Measurements from ENCODE around the gene ADA.

The ADA gene

DNA sequence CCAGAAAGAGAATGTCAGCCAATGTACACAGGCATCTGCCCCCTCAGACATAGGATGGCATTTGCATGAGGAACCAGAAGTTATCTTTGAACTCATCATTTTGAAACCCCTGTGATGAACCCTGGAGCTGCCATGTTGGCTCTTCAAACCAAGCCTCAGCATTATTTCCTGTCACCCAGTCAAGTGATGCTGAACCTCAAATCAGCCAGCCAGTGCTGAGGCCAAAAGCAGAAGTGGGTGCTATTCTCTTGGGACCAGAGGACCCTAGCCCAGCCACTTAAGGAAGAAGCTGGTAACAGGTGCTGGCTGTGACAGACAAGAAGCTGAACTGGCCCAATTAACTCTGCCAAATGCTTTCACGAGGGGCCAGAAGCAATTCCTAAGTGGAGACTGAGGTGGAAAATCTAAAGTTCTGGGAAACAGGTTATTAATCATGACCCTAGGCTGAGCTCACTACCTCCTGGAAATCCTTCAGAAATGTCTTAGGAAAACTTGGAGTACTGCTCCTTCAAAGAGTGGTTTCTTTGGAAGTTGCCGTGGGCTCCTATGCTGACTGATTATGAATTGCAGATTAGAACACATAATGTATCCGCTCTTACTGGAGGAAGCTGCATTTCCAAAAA lies 65.1 kb downstream of the ADA start:
- Histone ChIP-seq H3K27ac (ENCODE audit: low read length) (peak overlapping the region; percentile 42), H3K36me3 (ENCODE audit: control insufficient read depth in 1 of 2, insufficient read depth in 2 of 2, low read length in 2 of 2) (peaks cover 10 to 15% of the 10 kb centered on the region in 2 donors), H3K27me3 (ENCODE audit: low read depth, low read length) (no peaks in the 10 kb centered on the region), H3K4me1 (ENCODE audit: control insufficient read depth in 1 of 2, insufficient read depth in 2 of 2, low read length in 2 of 2) (peaks cover 4 to 48% of the 10 kb centered on the region in 2 donors), H3K4me3 (ENCODE audit: low read depth in 1 of 2, low read length in 2 of 2) (peak overlapping the region in 1 of 2 donors; percentile 60), H3K9me3 (ENCODE audit: control insufficient read depth in 1 of 2, low read length in 2 of 2) (no peaks in the 10 kb centered on the region)

DNA sequence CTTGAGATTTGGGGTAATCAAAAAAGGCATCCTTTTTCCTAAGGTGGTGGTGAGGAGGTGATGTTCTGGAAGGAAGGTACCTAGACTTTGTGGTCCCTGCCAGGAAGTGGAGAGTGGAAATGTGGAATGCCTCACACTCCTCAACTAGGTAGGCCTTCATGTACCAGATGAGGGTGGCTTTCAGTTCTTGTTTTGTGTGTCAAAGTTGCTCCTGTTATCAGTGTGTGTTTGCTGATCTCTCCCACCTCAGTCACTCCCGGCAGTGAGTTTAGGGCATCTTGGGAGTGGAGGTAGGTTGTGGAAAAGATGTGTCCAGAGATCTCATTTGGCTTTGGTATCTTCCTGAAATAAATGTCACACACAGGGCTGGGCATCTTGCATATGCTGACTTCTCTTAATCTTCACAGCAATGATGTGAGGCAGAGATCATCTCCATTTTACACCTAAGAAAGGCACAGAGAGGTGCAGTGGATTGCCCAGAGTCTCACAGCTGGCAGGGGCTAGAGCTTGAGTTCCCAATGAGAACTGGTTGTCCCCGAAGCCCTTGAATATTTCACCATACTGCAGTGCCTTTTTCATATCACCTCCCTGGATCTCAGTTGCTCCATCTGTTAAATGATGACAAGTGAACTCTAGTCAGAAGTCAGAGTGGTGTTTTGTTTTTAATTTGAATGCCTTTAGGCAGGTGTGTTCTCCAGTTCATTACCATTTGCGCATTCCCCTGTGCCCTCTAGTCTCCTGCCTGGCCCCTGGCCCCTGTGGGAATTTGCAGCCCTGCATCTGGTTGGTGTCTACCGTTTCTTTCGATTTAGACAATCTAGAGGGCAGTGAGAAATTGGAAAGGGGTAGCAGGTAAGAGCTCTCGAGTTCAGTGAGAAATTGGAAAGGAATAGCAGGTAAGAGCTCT lies 66.2 kb downstream of the ADA start:
- Histone ChIP-seq H3K4me1 (ENCODE audit: control insufficient read depth in 1 of 2, insufficient read depth in 2 of 2, low read length in 2 of 2) (peaks cover 5 to 55% of the 10 kb centered on the region in 2 donors), H3K36me3 (ENCODE audit: control insufficient read depth in 1 of 2, insufficient read depth in 2 of 2, low read length in 2 of 2) (peaks cover 2 to 7% of the 10 kb centered on the region in 2 donors), H3K27me3 (ENCODE audit: low read depth, low read length) (no peaks in the 10 kb centered on the region), H3K4me3 (ENCODE audit: low read depth in 1 of 2, low read length in 2 of 2) (peak overlapping the region; percentile 28 to 60), H3K9me3 (ENCODE audit: control insufficient read depth in 1 of 2, low read length in 2 of 2) (no peaks in the 10 kb centered on the region), H3K27ac (ENCODE audit: low read length) (peak overlapping the region; percentile 42)

DNA sequence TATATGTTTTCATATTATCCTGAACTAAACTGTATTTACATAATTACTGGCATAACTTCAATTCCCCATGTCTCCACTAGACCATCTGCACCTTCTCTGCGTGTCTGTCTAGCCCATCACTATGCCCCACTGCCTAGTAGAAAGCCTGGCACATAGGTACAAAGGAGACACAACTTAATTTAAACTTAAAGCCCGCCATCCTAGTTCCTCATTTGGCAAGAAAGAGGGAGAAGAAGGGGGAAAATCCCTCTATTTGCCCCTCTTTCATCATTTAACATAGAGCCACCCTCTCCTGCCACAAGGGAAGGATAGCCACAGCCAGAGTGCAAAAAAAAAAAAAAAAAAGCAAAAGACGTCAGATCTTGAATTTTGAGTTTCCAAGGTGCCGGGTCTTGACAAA lies 67.3 kb downstream of the ADA start:
- H3K4me1 ChIP-seq (ENCODE audit: control insufficient read depth in 1 of 2, insufficient read depth in 2 of 2, low read length in 2 of 2) = peaks cover 5 to 53% of the 10 kb centered on the region in 2 donors
- no peaks in the 10 kb centered on the region for H3K36me3 ChIP-seq (ENCODE audit: control insufficient read depth in 1 of 2, insufficient read depth in 2 of 2, low read length in 2 of 2)
- H3K9me3 ChIP-seq (ENCODE audit: control insufficient read depth in 1 of 2, low read length in 2 of 2) = no peaks in the 10 kb centered on the region
- no peaks in the 10 kb centered on the region for H3K27me3 ChIP-seq (ENCODE audit: low read depth, low read length)
- H3K27ac ChIP-seq (ENCODE audit: low read length) = peak overlapping the region; percentile 78
- H3K4me3 ChIP-seq (ENCODE audit: low read depth in 1 of 2, low read length in 2 of 2) = peak overlapping the region; percentile 60 to 62

DNA sequence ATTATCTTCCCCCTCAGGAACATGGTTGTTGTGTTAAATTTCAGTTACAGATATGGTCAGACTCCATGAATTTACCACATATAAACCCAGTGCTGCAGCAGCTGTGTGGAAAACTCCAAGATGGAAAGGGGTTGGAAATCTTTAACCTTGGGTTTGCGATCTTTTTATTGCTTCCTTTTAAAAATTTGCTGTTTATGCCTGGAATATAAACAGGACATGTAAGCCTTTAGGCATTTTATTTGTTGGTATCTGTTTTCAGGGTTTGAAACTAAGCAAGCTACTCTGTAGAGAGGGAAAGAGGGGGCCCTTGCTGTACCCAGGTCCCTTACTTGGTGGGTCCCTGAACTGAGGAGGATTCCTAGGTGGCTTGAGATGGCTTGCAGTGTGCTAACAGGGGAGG lies 68.3 kb downstream of the ADA start:
- no peaks in the 10 kb centered on the region for H3K36me3 ChIP-seq (ENCODE audit: control insufficient read depth in 1 of 2, insufficient read depth in 2 of 2, low read length in 2 of 2)
- H3K27ac ChIP-seq (ENCODE audit: low read length) = peak overlapping the region; percentile 78
- peak overlapping the region; percentile 60 to 62 for H3K4me3 ChIP-seq (ENCODE audit: low read depth in 1 of 2, low read length in 2 of 2)
- H3K27me3 ChIP-seq (ENCODE audit: low read depth, low read length) = no peaks in the 10 kb centered on the region
- H3K4me1 ChIP-seq (ENCODE audit: control insufficient read depth in 1 of 2, insufficient read depth in 2 of 2, low read length in 2 of 2) = peaks cover 5 to 59% of the 10 kb centered on the region in 2 donors
- no peaks in the 10 kb centered on the region for H3K9me3 ChIP-seq (ENCODE audit: control insufficient read depth in 1 of 2, low read length in 2 of 2)

DNA sequence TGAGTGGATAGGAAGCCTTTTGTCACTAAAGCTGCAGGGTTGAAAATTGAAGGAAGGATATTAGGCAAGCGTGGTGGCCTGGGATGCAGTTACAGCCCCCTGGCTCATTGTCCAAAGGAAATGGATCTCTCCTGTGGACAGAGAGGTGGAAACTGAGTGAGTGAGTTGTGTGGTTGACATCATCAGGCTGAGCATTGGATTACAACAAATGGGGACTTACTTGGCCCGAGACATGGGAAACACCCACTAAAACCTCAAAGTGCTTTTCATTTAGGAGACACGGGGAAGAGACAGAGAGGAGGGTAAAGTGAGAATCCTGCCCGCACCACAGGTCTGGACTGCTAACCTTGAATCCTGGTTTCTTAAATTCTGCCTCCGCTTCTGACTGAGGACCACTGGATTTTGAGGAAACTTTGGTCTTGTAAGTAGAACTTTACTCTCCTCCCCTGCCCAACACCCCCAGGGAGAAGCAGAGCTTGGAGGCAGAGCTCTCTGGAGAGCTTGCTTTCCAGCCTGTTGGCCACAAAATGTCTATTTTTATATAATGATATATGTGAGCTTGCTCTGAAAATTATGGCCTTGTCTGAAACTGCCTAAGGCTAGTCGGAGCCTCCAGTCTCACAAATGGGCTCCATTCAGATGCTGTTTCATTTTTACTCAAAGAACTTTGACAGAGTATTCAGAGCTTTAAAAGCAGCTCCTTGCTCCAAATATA lies 69.0 kb downstream of the ADA start, which contains the start of gene PKIG:
TSS of gene PKIG (plus strand) at position 269 of the 715 bp plus-strand sequence. CDS start 31,978 bp downstream, outside the sequence.
- peak within 1 kb of the TSS; percentile 78 for H3K27ac ChIP-seq (ENCODE audit: low read length)
- peaks cover 5 to 52% of the 10 kb centered on the region in 2 donors for H3K4me1 ChIP-seq (ENCODE audit: control insufficient read depth in 1 of 2, insufficient read depth in 2 of 2, low read length in 2 of 2)
- no peaks in the 10 kb centered on the region for H3K36me3 ChIP-seq (ENCODE audit: control insufficient read depth in 1 of 2, insufficient read depth in 2 of 2, low read length in 2 of 2)
- H3K9me3 ChIP-seq (ENCODE audit: control insufficient read depth in 1 of 2, low read length in 2 of 2) = no peaks in the 10 kb centered on the region
- H3K4me3 ChIP-seq (ENCODE audit: low read depth in 1 of 2, low read length in 2 of 2) = peak within 1 kb of the TSS; percentile 60 to 62
- H3K27me3 ChIP-seq (ENCODE audit: low read depth, low read length) = no peaks in the 10 kb centered on the region

DNA sequence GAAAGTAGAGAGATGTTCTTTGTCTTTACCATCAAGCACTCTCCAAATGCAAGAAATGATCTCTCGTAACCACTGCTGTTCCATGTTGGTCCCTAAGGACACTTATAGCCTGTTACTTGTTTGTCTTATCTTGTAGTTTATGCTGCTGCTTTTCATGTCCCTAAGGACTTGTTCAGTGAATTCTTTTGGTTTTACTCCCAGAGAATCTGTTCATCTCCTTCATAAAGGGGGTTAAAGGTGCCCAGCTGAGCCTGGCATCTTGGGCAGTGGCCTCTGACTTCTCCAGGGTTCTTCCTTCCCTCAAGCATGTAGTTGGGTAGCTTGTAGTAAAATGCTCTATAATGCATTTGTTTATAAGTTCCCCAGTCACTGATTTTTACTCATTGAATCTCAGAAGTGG lies 70.0 kb downstream of the ADA start:
- H3K27ac ChIP-seq (ENCODE audit: low read length) = peak overlapping the region; percentile 78
- peaks cover 5 to 46% of the 10 kb centered on the region in 2 donors for H3K4me1 ChIP-seq (ENCODE audit: control insufficient read depth in 1 of 2, insufficient read depth in 2 of 2, low read length in 2 of 2)
- no peaks in the 10 kb centered on the region for H3K9me3 ChIP-seq (ENCODE audit: control insufficient read depth in 1 of 2, low read length in 2 of 2)
- H3K36me3 ChIP-seq (ENCODE audit: control insufficient read depth in 1 of 2, insufficient read depth in 2 of 2, low read length in 2 of 2) = no peaks in the 10 kb centered on the region
- no peaks in the 10 kb centered on the region for H3K27me3 ChIP-seq (ENCODE audit: low read depth, low read length)
- H3K4me3 ChIP-seq (ENCODE audit: low read depth in 1 of 2, low read length in 2 of 2) = peak overlapping the region in 1 of 2 donors; percentile 60

DNA sequence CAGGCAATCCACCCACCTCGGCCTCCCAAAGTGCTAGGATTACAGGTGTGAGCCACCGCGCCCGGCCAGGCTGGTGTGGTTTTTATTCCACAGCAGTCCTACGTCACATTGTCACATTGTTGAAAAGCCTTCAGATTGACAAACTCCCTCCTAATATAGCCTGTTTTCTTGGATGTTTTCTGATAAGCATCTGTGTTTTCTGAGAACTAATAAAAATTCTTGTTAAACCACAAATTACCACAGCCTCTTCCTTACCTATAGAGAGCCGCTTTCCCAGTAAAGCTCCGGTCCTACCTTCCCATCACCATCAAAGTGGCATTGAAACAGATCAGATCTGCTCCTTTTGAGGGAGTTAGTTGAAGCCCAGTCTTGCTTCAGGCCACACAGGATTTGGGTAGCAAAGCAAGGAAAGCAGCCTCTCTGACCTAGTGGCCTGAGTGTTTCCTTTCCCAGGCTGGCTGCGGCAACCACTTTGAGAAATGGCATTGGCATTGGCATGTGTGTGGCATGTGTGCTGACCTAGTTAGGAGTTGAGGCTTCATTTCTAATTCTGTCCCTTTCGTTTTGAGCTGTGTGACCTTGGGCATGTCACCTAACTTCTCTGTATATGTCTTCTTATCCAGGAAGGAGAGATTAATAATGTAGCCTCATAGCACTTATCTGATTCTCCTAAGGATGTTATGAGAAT lies 70.8 kb downstream of the ADA start:
- Histone ChIP-seq H3K4me1 (ENCODE audit: control insufficient read depth in 1 of 2, insufficient read depth in 2 of 2, low read length in 2 of 2) (peaks cover 5 to 40% of the 10 kb centered on the region in 2 donors), H3K9me3 (ENCODE audit: control insufficient read depth in 1 of 2, low read length in 2 of 2) (no peaks in the 10 kb centered on the region), H3K27me3 (ENCODE audit: low read depth, low read length) (no peaks in the 10 kb centered on the region), H3K36me3 (ENCODE audit: control insufficient read depth in 1 of 2, insufficient read depth in 2 of 2, low read length in 2 of 2) (no peaks in the 10 kb centered on the region), H3K4me3 (ENCODE audit: low read depth in 1 of 2, low read length in 2 of 2) (peak overlapping the region in 1 of 2 donors; percentile 6), H3K27ac (ENCODE audit: low read length) (peak overlapping the region; percentile 46)

DNA sequence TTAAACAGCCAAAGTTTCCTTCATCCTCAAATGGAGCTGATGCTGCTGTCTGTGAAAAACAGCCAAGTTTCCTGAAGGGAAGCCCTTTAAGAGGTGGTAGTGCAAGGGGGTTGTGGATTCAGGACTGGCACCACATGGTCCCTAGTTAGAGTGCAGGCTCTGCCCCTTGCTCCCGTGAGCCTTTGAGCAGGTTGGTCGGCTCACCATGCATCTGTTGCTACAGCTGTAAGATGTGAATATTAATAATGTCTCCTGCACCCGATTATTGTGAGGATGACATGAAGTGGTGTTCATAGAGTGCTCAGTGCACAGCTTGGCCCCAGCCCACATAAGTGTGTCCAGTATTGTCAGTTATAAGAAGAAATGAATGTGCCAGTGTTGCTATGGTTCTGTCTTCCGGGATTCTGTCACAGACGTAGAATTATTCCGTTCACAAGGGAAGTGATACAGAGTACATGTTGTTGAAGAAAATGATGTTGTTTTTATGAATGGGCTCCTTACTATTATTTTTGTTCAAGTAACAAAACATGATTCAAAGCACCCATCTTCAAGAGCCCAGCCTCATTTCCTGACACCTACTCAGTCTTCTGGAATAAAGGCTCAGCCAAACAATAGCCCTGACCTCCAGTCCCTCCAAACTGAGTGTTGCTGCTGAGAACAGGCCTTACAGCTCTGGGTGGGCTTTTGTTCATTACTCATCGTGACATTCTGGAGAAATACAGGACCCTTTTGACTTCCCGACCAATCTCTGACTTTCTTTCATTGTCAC lies 72.0 kb downstream of the ADA start:
- Histone ChIP-seq H3K27ac (ENCODE audit: low read length) (peak overlapping the region; percentile 67), H3K36me3 (ENCODE audit: control insufficient read depth in 1 of 2, insufficient read depth in 2 of 2, low read length in 2 of 2) (no peaks in the 10 kb centered on the region), H3K4me1 (ENCODE audit: control insufficient read depth in 1 of 2, insufficient read depth in 2 of 2, low read length in 2 of 2) (peaks cover 5 to 29% of the 10 kb centered on the region in 2 donors), H3K4me3 (ENCODE audit: low read depth in 1 of 2, low read length in 2 of 2) (no peak overlapping the region), H3K9me3 (ENCODE audit: control insufficient read depth in 1 of 2, low read length in 2 of 2) (no peaks in the 10 kb centered on the region), H3K27me3 (ENCODE audit: low read depth, low read length) (no peaks in the 10 kb centered on the region)

DNA sequence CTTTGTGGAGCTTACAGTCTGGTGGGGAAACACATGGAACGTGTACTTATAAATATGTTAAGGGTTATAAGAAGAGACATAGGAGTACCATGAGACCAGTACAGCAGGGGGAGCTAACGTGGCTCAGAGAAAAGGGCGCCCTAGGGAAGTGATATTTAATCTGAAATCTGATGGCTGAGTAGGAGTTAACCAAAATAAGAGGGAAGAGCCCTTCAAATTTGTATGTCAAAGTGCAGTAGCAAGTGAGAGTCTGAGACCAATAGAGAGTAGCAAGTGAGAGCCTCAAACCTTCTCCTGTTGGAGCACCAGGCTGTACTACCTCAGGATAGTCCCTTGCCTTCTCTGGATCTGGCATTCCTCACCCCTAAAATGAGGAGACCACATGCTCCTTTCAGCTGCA lies 75.2 kb downstream of the ADA start:
- peaks cover 0 to 6% of the 10 kb centered on the region in 2 donors for H3K36me3 ChIP-seq (ENCODE audit: control insufficient read depth in 1 of 2, insufficient read depth in 2 of 2, low read length in 2 of 2)
- H3K9me3 ChIP-seq (ENCODE audit: control insufficient read depth in 1 of 2, low read length in 2 of 2) = no peaks in the 10 kb centered on the region
- H3K4me1 ChIP-seq (ENCODE audit: control insufficient read depth in 1 of 2, insufficient read depth in 2 of 2, low read length in 2 of 2) = peaks cover 4 to 21% of the 10 kb centered on the region in 2 donors
- no peaks in the 10 kb centered on the region for H3K27me3 ChIP-seq (ENCODE audit: low read depth, low read length)
- H3K4me3 ChIP-seq (ENCODE audit: low read depth in 1 of 2, low read length in 2 of 2) = no peak overlapping the region
- peak overlapping the region; percentile 57 for H3K27ac ChIP-seq (ENCODE audit: low read length)

DNA sequence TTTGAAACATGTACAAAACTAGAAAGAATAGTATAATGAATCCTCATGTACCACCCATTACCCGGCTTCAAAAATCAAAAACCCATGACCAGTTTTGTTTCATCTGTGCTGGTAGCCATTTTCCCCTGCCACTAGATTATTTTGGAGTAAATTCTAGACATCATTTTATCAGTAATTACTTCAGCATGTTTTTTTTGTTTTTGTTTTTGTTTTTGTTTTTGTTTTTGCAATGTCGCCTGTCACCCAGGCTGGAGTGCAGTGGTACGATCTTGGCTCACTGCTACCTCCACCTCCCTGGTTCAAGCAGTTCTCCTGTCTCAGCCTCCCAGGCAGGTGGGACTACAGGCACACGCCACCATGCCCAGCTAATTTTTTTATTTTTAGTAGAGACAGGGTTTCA lies 77.1 kb downstream of the ADA start:
- peaks cover 3 to 13% of the 10 kb centered on the region in 2 donors for H3K4me1 ChIP-seq (ENCODE audit: control insufficient read depth in 1 of 2, insufficient read depth in 2 of 2, low read length in 2 of 2)
- peak overlapping the region; percentile 70 for H3K27ac ChIP-seq (ENCODE audit: low read length)
- H3K4me3 ChIP-seq (ENCODE audit: low read depth in 1 of 2, low read length in 2 of 2) = no peak overlapping the region
- peaks cover 0 to 6% of the 10 kb centered on the region in 2 donors for H3K36me3 ChIP-seq (ENCODE audit: control insufficient read depth in 1 of 2, insufficient read depth in 2 of 2, low read length in 2 of 2)
- H3K9me3 ChIP-seq (ENCODE audit: control insufficient read depth in 1 of 2, low read length in 2 of 2) = no peaks in the 10 kb centered on the region
- H3K27me3 ChIP-seq (ENCODE audit: low read depth, low read length) = no peaks in the 10 kb centered on the region
